ENCODE measurements around the gene ACTL10.

DNA sequence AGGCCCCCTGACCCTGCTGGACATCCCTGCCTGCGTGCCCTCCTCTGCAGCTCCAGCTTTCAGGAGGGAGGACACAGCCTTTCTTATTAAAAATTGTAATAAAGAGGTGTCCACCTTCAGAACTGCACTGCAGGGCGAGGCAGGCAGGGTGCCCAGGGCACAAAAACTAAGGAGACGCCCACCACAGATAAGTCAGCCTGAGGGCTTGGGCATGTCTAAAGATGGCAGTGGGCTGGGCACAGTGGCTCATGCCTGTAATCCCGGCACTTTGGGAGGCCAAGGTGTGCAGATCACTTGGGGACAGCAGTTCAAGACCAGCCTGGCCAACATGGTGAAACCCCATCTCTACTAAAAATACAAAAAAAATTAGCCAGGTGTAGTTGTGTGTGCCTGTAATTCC, 11.6 kb upstream of the ACTL10 start:
- no peak for TF ChIP-seq CTCF (conservative IDR thresholded peaks at IDR 0.05)
- no peak for TF ChIP-seq ZFX (IDR thresholded peaks at IDR 0.05)

Measured in C4-2B (cell line).